ENCODE results near the gene EML5. TPM values are rescaled to one million over a fixed set of nuclear protein-coding genes. Genes with fewer than 3 reads are reported as not detected.

EML5 gene
- total RNA-seq, 1 donor from 2014 or later: 2.0 TPM

- no peak for TF ChIP-seq CTCF (IDR thresholded peaks at IDR 0.05; ENCODE audit: unreplicated experiment)
- H3K27ac Mint-ChIP-seq: no peak overlapping the region
- H3K36me3 Mint-ChIP-seq: peaks cover 34% of the 10 kb centered on the region
- H3K9me3 Mint-ChIP-seq: no peaks in the 10 kb centered on the region
- H3K4me3 Mint-ChIP-seq: no peak overlapping the region
- DNase-seq (ENCODE audit: low spot score in 2 of 2, unreplicated experiment in 2 of 2): no peak
- H3K4me1 Mint-ChIP-seq: peaks cover 16% of the 10 kb centered on the region
- H3K27me3 Mint-ChIP-seq (ENCODE audit: low read depth): no peaks in the 10 kb centered on the region
Observed at GRCh38 chr14:88568196-88568595, 224.6 kb downstream of the EML5 start.

GRCh38 chr14:88565427-88565826 is 227.3 kb downstream of the EML5 start:
- no peaks in the 10 kb centered on the region for H3K9me3 Mint-ChIP-seq
- H3K27me3 Mint-ChIP-seq (ENCODE audit: low read depth): no peaks in the 10 kb centered on the region
- no peak for TF ChIP-seq CTCF (IDR thresholded peaks at IDR 0.05; ENCODE audit: unreplicated experiment)
- H3K4me1 Mint-ChIP-seq: peaks cover 24% of the 10 kb centered on the region
- no peak for DNase-seq (ENCODE audit: low spot score in 2 of 2, unreplicated experiment in 2 of 2)
- no peak overlapping the region for H3K27ac Mint-ChIP-seq
- H3K4me3 Mint-ChIP-seq: peak overlapping the region; percentile 22
- H3K36me3 Mint-ChIP-seq: peaks cover 19% of the 10 kb centered on the region

- no peak for TF ChIP-seq CTCF (IDR thresholded peaks at IDR 0.05; ENCODE audit: unreplicated experiment)
- Mint-ChIP-seq H3K27ac (peak overlapping the region; percentile 95), H3K36me3 (peaks cover 10% of the 10 kb centered on the region), H3K27me3 (ENCODE audit: low read depth) (no peaks in the 10 kb centered on the region), H3K4me1 (peaks cover 27% of the 10 kb centered on the region), H3K4me3 (peak overlapping the region; percentile 94), H3K9me3 (no peaks in the 10 kb centered on the region)
- no peak for DNase-seq (ENCODE audit: low spot score in 2 of 2, unreplicated experiment in 2 of 2)
Observed at GRCh38 chr14:88563845-88564244, 228.9 kb downstream of the EML5 start.

GRCh38 chr14:88562831-88563686 is 229.7 kb downstream of the EML5 start, which contains the start of gene ZC3H14:
TSS of gene ZC3H14 (plus strand) at chr14:88563037. CDS start at chr14:88563134, 97 bp downstream.
- H3K36me3 Mint-ChIP-seq: peaks cover 6% of the 10 kb centered on the region
- H3K27ac Mint-ChIP-seq: peak within 1 kb of the TSS; percentile 98
- peak within 1 kb of the TSS; percentile 94 for H3K4me3 Mint-ChIP-seq
- TF ChIP-seq CTCF (IDR thresholded peaks at IDR 0.05; ENCODE audit: unreplicated experiment): no peak
- H3K27me3 Mint-ChIP-seq (ENCODE audit: low read depth): no peaks in the 10 kb centered on the region
- peaks cover 27% of the 10 kb centered on the region for H3K4me1 Mint-ChIP-seq
- DNase-seq (ENCODE audit: low spot score in 2 of 2, unreplicated experiment in 2 of 2): peak; percentile 89 to 92
- H3K9me3 Mint-ChIP-seq: no peaks in the 10 kb centered on the region

GRCh38 chr14:88562532-88562830 is 230.3 kb downstream of the EML5 start:
- TF ChIP-seq CTCF (IDR thresholded peaks at IDR 0.05; ENCODE audit: unreplicated experiment): no peak
- DNase-seq (ENCODE audit: low spot score in 2 of 2, unreplicated experiment in 2 of 2): no peak
- peak overlapping the region; percentile 83 for H3K27ac Mint-ChIP-seq
- H3K27me3 Mint-ChIP-seq (ENCODE audit: low read depth): no peaks in the 10 kb centered on the region
- H3K36me3 Mint-ChIP-seq: peaks cover 2% of the 10 kb centered on the region
- H3K4me1 Mint-ChIP-seq: peaks cover 27% of the 10 kb centered on the region
- H3K4me3 Mint-ChIP-seq: peak overlapping the region; percentile 94
- no peaks in the 10 kb centered on the region for H3K9me3 Mint-ChIP-seq

Other genes starting within 250 kb of the EML5 start
- gene PTPN21, start 237.9 kb downstream of the EML5 start, total RNA-seq: 31.3 to 34.0 TPM (median 31.5 TPM) in 3 replicates
- 83.5 to 88.6 TPM (median 85.0 TPM) in 3 replicates for gene ZC3H14, start 229.9 kb downstream of the EML5 start, total RNA-seq
- gene TTC8, start 31.7 kb upstream of the EML5 start, total RNA-seq: 28.6 to 32.6 TPM (median 29.0 TPM) in 3 replicates